NCI-H774 (cell line): Measurements from ENCODE around the gene GREB1.
A peak's percentile ranks its signal among the peaks of the same experiment; 100 is the strongest.

Experiments
- DNase-seq: peaks from one replicate; lab custom pipeline; 2025; lab: John Stamatoyannopoulos, UW

The GREB1 gene

GRCh38 chr2:11512431-11512830, 21.4 kb upstream of the GREB1 start:
- DNase-seq: no peak

GRCh38 chr2:11513319-11513718, 20.5 kb upstream of the GREB1 start:
- no peak for DNase-seq

GRCh38 chr2:11514081-11514730, 19.6 kb upstream of the GREB1 start:
- DNase-seq: no peak

- no peak for DNase-seq
Measured at GRCh38 chr2:11514904-11515303, 18.9 kb upstream of the GREB1 start.

GRCh38 chr2:11515490-11515981, 18.3 kb upstream of the GREB1 start:
- no peak for DNase-seq

- no peak for DNase-seq
Measured at GRCh38 chr2:11516984-11517648, 16.7 kb upstream of the GREB1 start.

GRCh38 chr2:11517906-11518305, 15.9 kb upstream of the GREB1 start:
- no peak for DNase-seq

- no peak for DNase-seq
Measured at GRCh38 chr2:11520092-11520693, 13.7 kb upstream of the GREB1 start.

GRCh38 chr2:11521775-11522174, 12.1 kb upstream of the GREB1 start:
- DNase-seq: no peak

- DNase-seq: no peak
Measured at GRCh38 chr2:11524470-11524869, 9.4 kb upstream of the GREB1 start.

GRCh38 chr2:11525762-11526161, 8.1 kb upstream of the GREB1 start:
- no peak for DNase-seq

GRCh38 chr2:11527001-11527400, 6.8 kb upstream of the GREB1 start:
- DNase-seq: no peak

GRCh38 chr2:11528228-11528627, 5.6 kb upstream of the GREB1 start:
- DNase-seq: no peak

- no peak for DNase-seq
Measured at GRCh38 chr2:11530864-11531465, 2.9 kb upstream of the GREB1 start.

- DNase-seq: no peak
Measured at GRCh38 chr2:11532416-11533055, 1.3 kb upstream of the GREB1 start.

GRCh38 chr2:11534071-11534745, 363 bp downstream of the GREB1 start:
- DNase-seq: no peak

- DNase-seq: no peak
Measured at GRCh38 chr2:11534746-11535484, 1.1 kb downstream of the GREB1 start.

GRCh38 chr2:11535899-11536344, 2.1 kb downstream of the GREB1 start:
- DNase-seq: no peak

- DNase-seq: no peak
Measured at GRCh38 chr2:11537951-11538350, 4.1 kb downstream of the GREB1 start.

GRCh38 chr2:11539317-11540147, 5.7 kb downstream of the GREB1 start:
- peak; percentile 93 for DNase-seq
